K562 (cell line): ENCODE results near the gene TBL1XR1.

ENCODE experiments used
- CAMTA2 ChIP-seq: fragments of 250-450 bp; sonication (Bioruptor Pico); conservative IDR thresholded peaks from 2 replicates; pipeline ENCODE4 v1.5.1; 2022
- CTCF ChIP-seq, 3 experiments: IDR thresholded peaks in 2 of 3; conservative IDR thresholded peaks in 1 of 3; 2 replicates each; pipeline ENCODE4 v1.5.1; 2011 to 2012; ENCODE audit warnings: low read length in 3 of 3, mild to moderate bottlenecking in 3 of 3, control low read depth in 2 of 3, improper control_type of control experiment in 1 of 3, inconsistent platforms in 1 of 3, low read depth in 1 of 3, mixed read lengths in 1 of 3, moderate library complexity in 1 of 3; ENCODE audit not compliant: insufficient read depth in 2 of 3
- NFIC ChIP-seq: fragments of 450-650 bp; IDR thresholded peaks from 2 replicates; pipeline ENCODE4 v1.6.1; 2017; ENCODE audit warnings: mild to moderate bottlenecking, inconsistent platforms
- POLR2A ChIP-seq: fragments of 450-650 bp; conservative IDR thresholded peaks from 2 replicates; pipeline ENCODE4 v1.6.1; 2016
- SPI1 ChIP-seq: IDR thresholded peaks from 2 replicates; pipeline ENCODE4 v1.6.1; 2011; ENCODE audit warnings: low read depth, low read length, control low read depth, borderline replicate concordance
- TOE1 ChIP-seq, 2 experiments: fragments of 450-650 bp in 1 of 2; sonication (generic) in 1 of 2; formaldehyde crosslinking in 1 of 2; IDR thresholded peaks; 2 replicates each; pipeline versions ENCODE4 v1.7.1 to v1.8.0; 2016 to 2022; ENCODE audit warnings: borderline replicate concordance in 2 of 2, mild to moderate bottlenecking in 2 of 2, antibody characterized with exemption in 1 of 2, inconsistent platforms in 1 of 2, low read depth in 1 of 2, missing genetic modification reagents in 1 of 2, moderate library complexity in 1 of 2
- ZNF668 ChIP-seq: fragments of 250-450 bp; sonication (Bioruptor Pico); IDR thresholded peaks from 2 replicates; pipeline ENCODE4 v1.8.0; 2022; ENCODE audit warnings: mild to moderate bottlenecking, inconsistent platforms
- TF ChIP-seq, protein P1 (sequence below): IDR thresholded peaks from 2 replicates; pipeline ENCODE4 v1.6.1; 2012; ENCODE audit warnings: low read depth, low read length, improper control_type of control experiment, borderline replicate concordance

- TF ChIP-seq TOE1 (IDR thresholded peaks at IDR 0.05; ENCODE audit: borderline replicate concordance) (no peak), TOE1 (CRISPR knock-in tag; IDR thresholded peaks at IDR 0.05; ENCODE audit: borderline replicate concordance, low read depth) (no peak), ZNF668 (CRISPR knock-in tag) (no peak), CAMTA2 (CRISPR knock-in tag) (no peak), SPI1 (no peak), NFIC (no peak), POLR2A (no peak), CTCF (IDR thresholded peaks at IDR 0.05 in 2 of 3, conservative IDR thresholded peaks at IDR 0.05 in 1 of 3; ENCODE audit: insufficient read depth in 2 of 3, low read depth in 1 of 3, low read length in 3 of 3) (no peak)
- TF ChIP-seq, protein P1, sequence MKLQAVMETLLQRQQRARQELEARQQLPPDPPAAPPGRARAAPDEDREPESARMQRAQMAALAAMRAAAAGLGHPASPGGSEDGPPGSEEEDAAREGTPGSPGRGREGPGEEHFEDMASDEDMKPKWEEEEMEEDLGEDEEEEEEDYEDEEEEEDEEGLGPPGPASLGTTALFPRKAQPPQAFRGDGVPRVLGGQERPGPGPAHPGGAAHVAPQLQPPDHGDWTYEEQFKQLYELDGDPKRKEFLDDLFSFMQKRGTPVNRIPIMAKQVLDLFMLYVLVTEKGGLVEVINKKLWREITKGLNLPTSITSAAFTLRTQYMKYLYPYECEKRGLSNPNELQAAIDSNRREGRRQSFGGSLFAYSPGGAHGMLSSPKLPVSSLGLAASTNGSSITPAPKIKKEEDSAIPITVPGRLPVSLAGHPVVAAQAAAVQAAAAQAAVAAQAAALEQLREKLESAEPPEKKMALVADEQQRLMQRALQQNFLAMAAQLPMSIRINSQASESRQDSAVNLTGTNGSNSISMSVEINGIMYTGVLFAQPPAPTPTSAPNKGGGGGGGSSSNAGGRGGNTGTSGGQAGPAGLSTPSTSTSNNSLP: no peak
These were observed 11.5 kb upstream of the TBL1XR1 start for GRCh38 chr3:177208781-177209180.
